WERI-Rb-1 (cell line): Measurements from ENCODE around the gene STK31.
"Not testable (repeated sequence)": the region's sequence is repeated elsewhere in the genome, so short reads cannot be mapped to it uniquely, and the experiment has no call there.

Experiments used
- DNase-seq: peaks from one replicate; pipeline ENCODE4 v3.0.0-alpha.2; 2020
- H3K27ac ChIP-seq: fragments of 250-450 bp; sonication (Bioruptor Pico); 2 replicates; pipeline ENCODE4 v1.5.1; 2020; ENCODE audit warnings: mild to moderate bottlenecking, moderate library complexity
- H3K27me3 ChIP-seq: fragments of 250-450 bp; sonication (Bioruptor Pico); 2 replicates; pipeline ENCODE4 v1.5.1; 2021; ENCODE audit warnings: mild to moderate bottlenecking, low read depth, moderate library complexity; ENCODE audit not compliant: insufficient read depth, severe bottlenecking
- H3K36me3 ChIP-seq: fragments of 250-450 bp; sonication (Bioruptor Pico); 2 replicates; pipeline ENCODE4 v1.5.1; 2020; ENCODE audit warnings: mild to moderate bottlenecking, moderate library complexity
- H3K4me3 ChIP-seq: 2 replicates; pipeline ENCODE4 v1.5.1; 2011; ENCODE audit warnings: low read depth, mild to moderate bottlenecking, control low read depth, low read length
- H3K9me3 ChIP-seq: fragments of 250-450 bp; sonication (Bioruptor Pico); 2 replicates; pipeline ENCODE4 v1.5.1; 2021; ENCODE audit warnings: mild to moderate bottlenecking, moderate library complexity; ENCODE audit not compliant: severe bottlenecking
- TF ChIP-seq, protein P1 (sequence below): IDR thresholded peaks from 2 replicates; pipeline ENCODE4 v1.5.1; 2011; ENCODE audit warnings: low read depth, mild to moderate bottlenecking, control low read depth, inconsistent platforms, low read length

The STK31 gene

DNA sequence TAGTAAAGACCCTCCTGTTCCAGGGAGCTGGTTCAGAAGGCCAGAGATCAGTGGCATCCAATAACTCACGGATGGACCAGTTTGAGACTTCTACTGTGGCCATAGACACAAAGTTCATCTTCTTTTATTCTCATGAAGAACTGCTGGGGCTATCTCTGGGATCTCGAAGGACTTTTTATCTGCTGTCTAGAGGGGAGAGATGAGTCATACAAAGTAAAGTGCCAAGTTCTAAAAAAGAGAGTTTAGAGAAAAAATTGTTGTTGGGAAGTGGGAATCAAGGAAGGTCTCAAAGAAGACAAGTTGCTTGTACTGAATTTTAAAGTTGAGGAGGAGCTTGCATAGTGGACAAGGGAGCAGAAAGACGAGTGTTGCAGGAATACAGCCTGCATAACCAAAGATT, 38.0 kb upstream of the STK31 start:
- no peak for DNase-seq
- Histone ChIP-seq H3K4me3 (no peak overlapping the region), H3K9me3 (no peaks in the 10 kb centered on the region), H3K27me3 (no peaks in the 10 kb centered on the region), H3K27ac (no peak overlapping the region), H3K36me3 (no peaks in the 10 kb centered on the region)
- TF ChIP-seq, protein P1, sequence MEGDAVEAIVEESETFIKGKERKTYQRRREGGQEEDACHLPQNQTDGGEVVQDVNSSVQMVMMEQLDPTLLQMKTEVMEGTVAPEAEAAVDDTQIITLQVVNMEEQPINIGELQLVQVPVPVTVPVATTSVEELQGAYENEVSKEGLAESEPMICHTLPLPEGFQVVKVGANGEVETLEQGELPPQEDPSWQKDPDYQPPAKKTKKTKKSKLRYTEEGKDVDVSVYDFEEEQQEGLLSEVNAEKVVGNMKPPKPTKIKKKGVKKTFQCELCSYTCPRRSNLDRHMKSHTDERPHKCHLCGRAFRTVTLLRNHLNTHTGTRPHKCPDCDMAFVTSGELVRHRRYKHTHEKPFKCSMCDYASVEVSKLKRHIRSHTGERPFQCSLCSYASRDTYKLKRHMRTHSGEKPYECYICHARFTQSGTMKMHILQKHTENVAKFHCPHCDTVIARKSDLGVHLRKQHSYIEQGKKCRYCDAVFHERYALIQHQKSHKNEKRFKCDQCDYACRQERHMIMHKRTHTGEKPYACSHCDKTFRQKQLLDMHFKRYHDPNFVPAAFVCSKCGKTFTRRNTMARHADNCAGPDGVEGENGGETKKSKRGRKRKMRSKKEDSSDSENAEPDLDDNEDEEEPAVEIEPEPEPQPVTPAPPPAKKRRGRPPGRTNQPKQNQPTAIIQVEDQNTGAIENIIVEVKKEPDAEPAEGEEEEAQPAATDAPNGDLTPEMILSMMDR, result no peak

GRCh38 chr7:23679898-23680413, 30.1 kb upstream of the STK31 start, which contains the start of gene FAM221A:
FAM221A (plus strand) TSS chr7:23680199; CDS start chr7:23680219, 20 bp downstream.
- H3K27ac ChIP-seq, result no peak within 1 kb of the TSS
- H3K36me3 ChIP-seq, result no peaks in the 10 kb centered on the region
- TF ChIP-seq, protein P1, result no peak
- DNase-seq, result no peak
- H3K9me3 ChIP-seq, result no peaks in the 10 kb centered on the region
- H3K27me3 ChIP-seq, result no peaks in the 10 kb centered on the region
- no peak within 1 kb of the TSS for H3K4me3 ChIP-seq

DNA sequence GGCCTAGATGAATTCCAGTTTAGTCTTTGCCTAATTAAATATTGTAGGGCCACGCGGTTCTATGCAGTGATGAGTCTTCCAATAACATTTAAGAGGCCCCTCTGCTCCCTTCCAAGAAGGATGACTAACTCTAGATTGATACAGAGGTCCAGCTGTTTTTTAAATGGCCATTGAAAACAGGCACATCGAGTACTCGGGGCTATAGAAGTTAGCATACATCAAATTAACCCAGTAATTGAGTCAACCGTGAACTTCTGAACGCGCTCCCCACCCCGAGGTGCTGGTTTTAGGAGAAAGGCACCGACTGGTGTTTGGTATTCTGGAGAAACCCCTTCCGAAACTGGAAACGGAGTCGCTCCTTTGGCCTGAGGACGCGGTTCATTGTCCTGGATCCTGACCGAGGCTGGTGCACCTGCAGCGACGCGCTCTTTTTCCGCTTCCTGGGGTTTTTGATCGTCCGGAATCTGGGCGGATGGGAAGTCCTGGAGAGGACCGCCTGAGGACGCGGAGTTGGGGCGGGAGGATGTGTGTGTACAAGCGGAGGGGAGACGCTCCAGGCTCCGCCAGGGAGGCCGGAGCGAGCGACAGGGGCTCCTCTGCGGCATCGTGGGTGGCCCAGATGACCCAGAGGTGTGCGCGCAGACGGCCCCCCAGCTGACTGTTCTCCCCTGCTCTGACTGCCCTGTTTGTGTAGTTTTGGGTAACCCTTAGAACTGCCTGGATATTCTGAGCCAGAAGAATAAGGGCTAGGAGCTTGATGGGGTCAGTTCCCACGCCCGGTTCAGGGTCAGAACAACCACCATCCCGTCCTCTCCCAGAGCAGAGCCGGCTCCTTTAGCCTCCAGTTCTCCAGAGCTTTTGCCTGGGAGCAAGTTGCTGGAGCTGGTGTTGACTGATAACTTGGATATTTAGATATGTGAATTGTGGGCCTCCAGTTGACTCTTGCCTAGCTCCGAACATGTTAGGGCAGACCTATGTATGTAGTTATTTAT, 29.3 kb upstream of the STK31 start:
- Histone ChIP-seq H3K27me3 (no peaks in the 10 kb centered on the region), H3K9me3 (no peaks in the 10 kb centered on the region), H3K36me3 (no peaks in the 10 kb centered on the region), H3K27ac (no peak overlapping the region), H3K4me3 (no peak overlapping the region)
- TF ChIP-seq, protein P1, result no peak
- no peak for DNase-seq

DNA sequence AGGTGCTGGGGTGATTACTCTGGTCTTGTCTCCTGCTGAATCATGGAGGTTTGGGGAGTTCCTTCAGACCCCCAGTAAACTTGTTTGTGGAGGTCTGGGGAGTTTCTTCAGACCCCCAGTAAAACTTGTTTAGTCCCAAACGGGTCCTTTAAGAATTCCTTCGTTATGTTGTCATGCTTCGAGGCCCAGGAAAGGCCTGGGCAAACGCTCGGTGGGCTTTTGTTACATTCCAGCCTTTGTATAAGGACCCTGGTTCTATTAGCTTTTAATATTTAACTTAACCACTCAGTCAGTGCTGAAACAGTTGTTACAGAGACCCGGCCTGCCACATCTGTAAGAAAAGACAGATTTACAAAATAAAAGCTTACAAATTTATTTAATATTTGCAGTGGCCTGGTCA, 26.0 kb upstream of the STK31 start:
- not testable (repeated sequence) for H3K4me3 ChIP-seq, H3K27me3 ChIP-seq, H3K9me3 ChIP-seq, H3K36me3 ChIP-seq, DNase-seq, H3K27ac ChIP-seq

GRCh38 chr7:23685731-23686130, 24.3 kb upstream of the STK31 start:
- Histone ChIP-seq H3K4me3 (no peak overlapping the region), H3K9me3 (no peaks in the 10 kb centered on the region), H3K27ac (no peak overlapping the region), H3K36me3 (no peaks in the 10 kb centered on the region), H3K27me3 (no peaks in the 10 kb centered on the region)
- TF ChIP-seq, protein P1, result no peak
- DNase-seq, result no peak

GRCh38 chr7:23687011-23687410, 23.0 kb upstream of the STK31 start:
- H3K9me3 ChIP-seq, result no peaks in the 10 kb centered on the region
- no peak overlapping the region for H3K27ac ChIP-seq
- no peak for DNase-seq
- TF ChIP-seq, protein P1, result no peak
- no peaks in the 10 kb centered on the region for H3K27me3 ChIP-seq
- no peak overlapping the region for H3K4me3 ChIP-seq
- H3K36me3 ChIP-seq, result no peaks in the 10 kb centered on the region
